HuH-7.5 (cell line): ENCODE results near the gene HYDIN.
"Not testable (repeated sequence)": the region's sequence is repeated elsewhere in the genome, so short reads cannot be mapped to it uniquely, and the experiment has no call there.

Experiments used
- DNase-seq: peaks from one replicate; pipeline ENCODE4 v3.0.0; 2011; ENCODE audit warnings: low spot score

Gene HYDIN

GRCh38 chr16:70995799-70996198 lies 234.7 kb downstream of the HYDIN start:
- DNase-seq, result not testable (repeated sequence)

GRCh38 chr16:70992511-70992910 lies 238.0 kb downstream of the HYDIN start:
- not testable (repeated sequence) for DNase-seq

- DNase-seq, result not testable (repeated sequence)
Measured at GRCh38 chr16:70987019-70987715, 243.4 kb downstream of the HYDIN start.

- DNase-seq, result not testable (repeated sequence)
Measured at GRCh38 chr16:70984675-70985074, 245.8 kb downstream of the HYDIN start.

- not testable (repeated sequence) for DNase-seq
Measured at GRCh38 chr16:70968332-70968731, 262.2 kb downstream of the HYDIN start.

- DNase-seq, result not testable (repeated sequence)
Measured at GRCh38 chr16:70960169-70960568, 270.4 kb downstream of the HYDIN start.

GRCh38 chr16:70954922-70955321 lies 275.6 kb downstream of the HYDIN start:
- DNase-seq, result not testable (repeated sequence)

- not testable (repeated sequence) for DNase-seq
Measured at GRCh38 chr16:70953824-70954223, 276.7 kb downstream of the HYDIN start.

GRCh38 chr16:70943551-70943950 lies 287.0 kb downstream of the HYDIN start:
- DNase-seq, result not testable (repeated sequence)

- not testable (repeated sequence) for DNase-seq
Measured at GRCh38 chr16:70939690-70940359, 290.7 kb downstream of the HYDIN start.

- DNase-seq, result not testable (repeated sequence)
Measured at GRCh38 chr16:70936781-70937525, 293.6 kb downstream of the HYDIN start.

- not testable (repeated sequence) for DNase-seq
Measured at GRCh38 chr16:70935325-70935724, 295.2 kb downstream of the HYDIN start.

- not testable (repeated sequence) for DNase-seq
Measured at GRCh38 chr16:70933746-70934145, 296.8 kb downstream of the HYDIN start.

GRCh38 chr16:70930757-70931156 lies 299.8 kb downstream of the HYDIN start:
- not testable (repeated sequence) for DNase-seq

GRCh38 chr16:70922164-70922563 lies 308.4 kb downstream of the HYDIN start:
- not testable (repeated sequence) for DNase-seq

- DNase-seq, result not testable (repeated sequence)
Measured at GRCh38 chr16:70920661-70921060, 309.9 kb downstream of the HYDIN start.

GRCh38 chr16:70888208-70888607 lies 342.3 kb downstream of the HYDIN start:
- DNase-seq, result not testable (repeated sequence)

GRCh38 chr16:70884652-70885051 lies 345.9 kb downstream of the HYDIN start:
- not testable (repeated sequence) for DNase-seq

GRCh38 chr16:70882311-70882710 lies 348.2 kb downstream of the HYDIN start:
- DNase-seq, result not testable (repeated sequence)

- DNase-seq, result not testable (repeated sequence)
Measured at GRCh38 chr16:70877895-70878294, 352.6 kb downstream of the HYDIN start.

- DNase-seq, result not testable (repeated sequence)
Measured at GRCh38 chr16:70876442-70876841, 354.1 kb downstream of the HYDIN start.

GRCh38 chr16:70864698-70865097 lies 365.8 kb downstream of the HYDIN start:
- not testable (repeated sequence) for DNase-seq

- not testable (repeated sequence) for DNase-seq
Measured at GRCh38 chr16:70861996-70862395, 368.5 kb downstream of the HYDIN start.
